GM20000 (cell line): Measurements from ENCODE around the gene MACC1.
A peak's percentile ranks its signal among the peaks of the same experiment; 100 is the strongest.

Experiments
- DNase-seq: peaks from one replicate; pipeline ENCODE4 v3.0.0; 2012; ENCODE audit warnings: low spot score
- TF ChIP-seq, protein P1 (sequence below): IDR thresholded peaks from 2 replicates; pipeline ENCODE4 v1.5.1; 2012; ENCODE audit warnings: mild to moderate bottlenecking, control low read depth; ENCODE audit errors: extremely low read depth, missing control alignments

The MACC1 gene

DNA sequence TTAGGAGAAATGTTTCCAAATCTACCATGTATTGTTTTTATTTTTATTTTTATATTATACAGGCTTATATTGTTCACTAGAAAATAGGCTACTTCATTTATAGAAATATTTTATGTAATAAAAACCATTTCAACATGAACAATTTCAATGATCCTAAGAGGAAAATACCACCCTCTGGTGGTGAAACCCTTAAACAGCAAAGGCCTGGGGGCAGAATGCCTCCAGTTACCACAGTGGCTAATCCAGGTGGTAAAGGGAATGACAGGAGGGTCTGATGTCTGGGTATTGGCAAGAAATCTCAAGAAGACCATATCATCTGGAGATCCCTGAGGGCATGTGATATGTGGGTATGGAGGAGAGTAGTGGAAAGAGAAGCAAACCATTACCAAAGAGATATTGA, 19.3 kb downstream of the MACC1 start:
- DNase-seq: no peak
- TF ChIP-seq, protein P1, sequence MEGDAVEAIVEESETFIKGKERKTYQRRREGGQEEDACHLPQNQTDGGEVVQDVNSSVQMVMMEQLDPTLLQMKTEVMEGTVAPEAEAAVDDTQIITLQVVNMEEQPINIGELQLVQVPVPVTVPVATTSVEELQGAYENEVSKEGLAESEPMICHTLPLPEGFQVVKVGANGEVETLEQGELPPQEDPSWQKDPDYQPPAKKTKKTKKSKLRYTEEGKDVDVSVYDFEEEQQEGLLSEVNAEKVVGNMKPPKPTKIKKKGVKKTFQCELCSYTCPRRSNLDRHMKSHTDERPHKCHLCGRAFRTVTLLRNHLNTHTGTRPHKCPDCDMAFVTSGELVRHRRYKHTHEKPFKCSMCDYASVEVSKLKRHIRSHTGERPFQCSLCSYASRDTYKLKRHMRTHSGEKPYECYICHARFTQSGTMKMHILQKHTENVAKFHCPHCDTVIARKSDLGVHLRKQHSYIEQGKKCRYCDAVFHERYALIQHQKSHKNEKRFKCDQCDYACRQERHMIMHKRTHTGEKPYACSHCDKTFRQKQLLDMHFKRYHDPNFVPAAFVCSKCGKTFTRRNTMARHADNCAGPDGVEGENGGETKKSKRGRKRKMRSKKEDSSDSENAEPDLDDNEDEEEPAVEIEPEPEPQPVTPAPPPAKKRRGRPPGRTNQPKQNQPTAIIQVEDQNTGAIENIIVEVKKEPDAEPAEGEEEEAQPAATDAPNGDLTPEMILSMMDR: peak; percentile 28

DNA sequence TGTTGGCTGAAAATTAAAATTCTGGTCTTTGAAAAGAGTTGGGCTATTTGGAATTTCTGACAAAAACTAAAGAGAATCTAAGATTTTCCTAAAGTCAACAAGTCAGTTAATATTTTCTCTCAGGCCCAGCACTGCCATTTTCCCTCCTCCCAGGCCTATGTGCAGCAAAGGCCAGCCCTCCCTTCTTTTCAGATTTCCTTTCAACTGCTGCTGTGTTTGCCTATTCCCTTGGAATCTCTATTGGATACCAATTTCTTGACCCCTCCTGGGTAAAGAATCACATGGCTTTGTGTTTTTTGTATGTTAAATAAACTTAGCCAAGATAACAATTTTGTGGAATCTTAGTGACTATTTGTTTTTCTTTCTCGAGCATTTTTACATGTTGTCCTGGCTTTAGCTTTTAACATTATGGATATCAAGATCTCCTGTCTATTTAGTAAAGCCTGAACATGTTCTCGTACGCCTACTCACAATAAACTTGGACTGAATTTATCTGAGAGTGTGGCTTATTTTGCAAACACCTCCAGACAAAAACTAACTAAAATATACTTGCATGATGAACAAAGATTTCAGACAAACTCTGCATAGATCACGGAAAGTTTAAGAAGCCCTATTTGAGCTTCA, 19.9 kb downstream of the MACC1 start:
- DNase-seq: no peak
- TF ChIP-seq, protein P1: no peak

DNA sequence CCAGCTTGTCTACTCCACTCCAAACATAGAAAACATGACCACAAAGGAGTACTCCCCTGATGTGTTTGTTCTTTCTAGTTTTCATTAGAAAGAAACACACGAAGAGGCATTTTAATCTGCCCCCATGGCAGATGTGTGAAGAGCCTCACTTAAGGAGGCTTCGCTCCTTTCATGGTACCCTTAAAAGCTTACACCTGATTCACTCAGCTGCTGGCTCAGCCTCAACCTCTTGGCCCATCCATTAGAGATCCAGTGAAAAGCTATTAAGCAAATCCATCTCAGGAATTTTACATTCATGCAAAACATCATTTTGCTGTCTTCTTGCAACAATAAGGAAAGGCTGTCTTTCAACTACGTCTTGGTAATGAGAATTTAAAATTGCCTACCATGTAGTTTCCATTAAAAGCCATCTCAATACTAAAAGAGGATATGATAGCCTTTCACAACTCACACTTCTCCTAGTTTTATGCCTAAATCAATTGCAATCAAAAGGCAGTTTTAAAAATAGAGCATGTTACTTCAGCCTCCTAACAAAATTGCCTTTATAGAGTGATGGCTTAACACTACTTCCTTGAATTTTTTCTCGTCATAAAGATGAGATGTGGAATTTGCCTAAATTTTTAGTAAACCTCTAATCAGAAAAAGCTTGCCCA, 22.7 kb downstream of the MACC1 start:
- TF ChIP-seq, protein P1: no peak
- DNase-seq: no peak

DNA sequence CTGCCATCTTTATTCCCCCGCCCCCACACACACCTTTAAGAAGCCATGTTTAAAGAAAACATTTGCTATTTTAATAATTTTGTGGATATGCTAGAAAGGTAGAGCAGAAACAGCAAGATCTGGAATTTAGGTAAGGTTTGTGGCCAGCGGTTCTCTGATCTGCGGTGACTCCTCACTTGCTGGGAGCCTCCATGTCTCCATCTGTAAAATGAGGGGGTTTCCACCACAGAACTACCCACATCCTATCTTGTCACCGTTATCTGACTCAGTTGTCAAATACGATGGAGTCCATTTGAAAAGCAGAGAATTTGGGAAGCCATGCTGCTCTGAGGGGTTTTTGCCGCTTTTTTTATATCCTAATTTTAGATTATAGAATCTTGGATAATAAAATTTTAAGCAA, 23.3 kb downstream of the MACC1 start:
- TF ChIP-seq, protein P1: no peak
- no peak for DNase-seq

DNA sequence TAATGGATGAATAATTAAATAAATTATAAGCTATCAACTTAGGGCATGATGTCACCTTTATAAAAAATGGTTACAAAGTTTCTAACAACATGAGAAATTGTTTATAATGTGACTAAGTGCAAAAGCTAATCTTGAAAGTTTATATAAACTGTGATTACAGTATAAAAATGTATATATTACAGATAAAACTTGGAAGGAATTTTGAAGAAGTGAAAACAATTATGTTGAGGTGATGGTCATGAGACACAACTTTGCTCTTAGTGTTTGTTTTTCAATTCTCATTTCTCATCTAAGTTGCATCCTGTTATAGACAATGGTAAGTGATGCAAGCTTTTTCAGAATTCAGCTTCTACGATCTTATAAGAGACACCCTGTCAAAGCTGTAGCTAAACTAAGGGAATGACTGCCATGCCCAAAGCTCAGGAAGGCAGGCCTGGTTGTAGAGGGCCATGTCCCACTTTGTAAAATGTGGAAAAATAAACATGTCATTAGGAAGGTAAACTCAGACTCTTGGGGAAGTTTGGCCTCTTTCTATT, 23.9 kb downstream of the MACC1 start:
- peak; percentile 29 for DNase-seq
- TF ChIP-seq, protein P1: no peak

GRCh38 chr7:20191391-20191869, 25.8 kb downstream of the MACC1 start:
- DNase-seq: no peak
- TF ChIP-seq, protein P1: no peak
